Osteoblast (primary cell): ENCODE results near the gene HPS4. TPM values are rescaled to one million over a fixed set of nuclear protein-coding genes. Genes with fewer than 3 reads are reported as not detected.

Experiments used
- DNase-seq: peaks from one replicate; pipeline ENCODE4 v3.0.0; 2011; ENCODE audit warnings: low spot score, mixed read lengths; ENCODE audit not compliant: insufficient read length; ENCODE audit errors: missing footprints
- H2AFZ ChIP-seq: 2 replicates; pipeline ENCODE4 v1.6.0; 2011; ENCODE audit warnings: mild to moderate bottlenecking, low read length
- H3K27ac ChIP-seq: 2 replicates; pipeline ENCODE4 v1.5.1; 2011; ENCODE audit warnings: mild to moderate bottlenecking, low read depth, low read length, moderate library complexity
- H3K27me3 ChIP-seq: 2 replicates; pipeline ENCODE4 v1.6.0; 2012; ENCODE audit warnings: mild to moderate bottlenecking, control low read depth, inconsistent platforms, low read length, moderate library complexity; ENCODE audit not compliant: insufficient read depth
- H3K36me3 ChIP-seq: 2 replicates; pipeline ENCODE4 v1.5.1; 2011; ENCODE audit warnings: mild to moderate bottlenecking, low read length, control low read depth, moderate library complexity; ENCODE audit not compliant: insufficient read depth
- H3K4me1 ChIP-seq: 2 replicates; pipeline ENCODE4 v1.5.1; 2011; ENCODE audit warnings: mild to moderate bottlenecking, low read length, control low read depth, moderate library complexity; ENCODE audit not compliant: insufficient read depth
- H3K4me2 ChIP-seq: 2 replicates; pipeline ENCODE4 v1.6.0; 2011; ENCODE audit warnings: mild to moderate bottlenecking, low read length; ENCODE audit not compliant: insufficient read depth
- H3K4me3 ChIP-seq: fragments of 200-600 bp; sonication (generic); 3 replicates; pipeline ENCODE4 v1.5.1; 2012; ENCODE audit warnings: mild to moderate bottlenecking, low read length, inconsistent platforms; ENCODE audit not compliant: insufficient read depth
- H3K79me2 ChIP-seq: 2 replicates; pipeline ENCODE4 v1.6.0; 2012; ENCODE audit warnings: mild to moderate bottlenecking, low read length, control low read depth, inconsistent platforms; ENCODE audit not compliant: insufficient read depth
- H3K9me3 ChIP-seq: 2 replicates; pipeline ENCODE4 v1.5.1; 2011; ENCODE audit warnings: low read depth, low read length, control low read depth
- H4K20me1 ChIP-seq: 2 replicates; pipeline ENCODE4 v1.6.0; 2012; ENCODE audit warnings: mild to moderate bottlenecking, low read length, control low read depth; ENCODE audit not compliant: insufficient read depth
- CTCF ChIP-seq: IDR thresholded peaks from 2 replicates; pipeline ENCODE4 v1.5.1; 2011; ENCODE audit warnings: mild to moderate bottlenecking, low read depth, low read length, moderate library complexity; ENCODE audit errors: extremely low read depth
- total RNA-seq: library from RNA; depleted of rRNA; stranded (reverse); fragments of >200 nt; gene quantifications from 2 replicates; pipeline ENCODE4 v1.2.3, GENCODE V29; 2012

Gene HPS4
- total RNA-seq, 1 donor = 47.4 TPM

- Histone ChIP-seq H3K27ac (no peak overlapping the region), H3K4me1 (peaks cover 14% of the 10 kb centered on the region), H3K79me2 (no peaks in the 10 kb centered on the region), H3K36me3 (no peaks in the 10 kb centered on the region), H4K20me1 (no peaks in the 10 kb centered on the region), H3K27me3 (peaks cover 4% of the 10 kb centered on the region), H3K9me3 (no peaks in the 10 kb centered on the region), H3K4me2 (no peak overlapping the region), H3K4me3 (no peak overlapping the region), H2AFZ (no peak overlapping the region)
- DNase-seq = no peak
- TF ChIP-seq CTCF = no peak
Observed at GRCh38 chr22:26401726-26402125, 81.9 kb downstream of the HPS4 start.

Other genes with a start within 250 kb of the HPS4 start
- gene ASPHD2, start 54.5 kb downstream of the HPS4 start, total RNA-seq = 3.2 and 6.2 TPM in 2 replicates
- gene SRRD, start 94 bp upstream of the HPS4 start, total RNA-seq = 9.7 and 11.2 TPM in 2 replicates
- 34.7 and 41.0 TPM in 2 replicates for gene TFIP11, start 28.7 kb upstream of the HPS4 start, total RNA-seq
- 98.4 and 100 TPM in 2 replicates for gene TPST2, start 106.3 kb upstream of the HPS4 start, total RNA-seq
- gene CRYBB1, start 134.2 kb upstream of the HPS4 start, total RNA-seq = not detected in 2 replicates
- not detected in 2 replicates for gene CRYBA4, start 138.2 kb upstream of the HPS4 start, total RNA-seq
- 1.8 TPM in 2 replicates for gene MIAT, start 173.8 kb upstream of the HPS4 start, total RNA-seq